T-helper 17 cell (primary cell): ENCODE data around the gene OR10G4. TPM values are rescaled to one million over a fixed set of nuclear protein-coding genes. Genes with fewer than 3 reads are reported as not detected.
"Not testable (repeated sequence)": the region's sequence is repeated elsewhere in the genome, so short reads cannot be mapped to it uniquely, and the experiment has no call there.

Source experiments
- ATAC-seq: fragments of 150-1000 bp; cut with Tn5 transposase; 2 replicates; pipeline ENCODE4 v1.10.0; 2021; ENCODE audit warnings: mild to moderate bottlenecking, moderate library complexity
- DNase-seq, 3 donors: peaks; one replicate each; pipeline versions ENCODE4 v3.0.0 to v3.0.0-alpha.2; 2020 to 2021
- H3K9me3 ChIP-seq: one replicate; pipeline ENCODE4 v1.7.0; 2013; ENCODE audit warnings: low read length, mild to moderate bottlenecking; ENCODE audit not compliant: control insufficient read depth, poor library complexity, severe bottlenecking
- H3K27ac Mint-ChIP-seq: one replicate; pipeline ENCODE4 v1.8.0; 2022; ENCODE audit warnings: mild to moderate bottlenecking, moderate library complexity, mixed read lengths
- H3K27me3 Mint-ChIP-seq: one replicate; pipeline ENCODE4 v1.8.0; 2022; ENCODE audit warnings: mixed read lengths
- H3K36me3 Mint-ChIP-seq: one replicate; pipeline ENCODE4 v1.8.0; 2022; ENCODE audit warnings: low read depth, mixed read lengths
- H3K4me1 Mint-ChIP-seq: one replicate; pipeline ENCODE4 v1.8.0; 2022; ENCODE audit warnings: mild to moderate bottlenecking, mixed read lengths
- H3K4me3 Mint-ChIP-seq: one replicate; pipeline ENCODE4 v1.8.0; 2022; ENCODE audit warnings: mild to moderate bottlenecking, moderate library complexity, mixed read lengths
- total RNA-seq, 4 donors: library from RNA in 2 of 4; stranded (reverse) in 2 of 4; gene quantifications; one replicate each; pipeline ENCODE4 v1.2.3 and lab custom pipeline; 2022 to 2026

Gene OR10G4
- total RNA-seq (not detected), total RNA-seq (lab: John Stamatoyannopoulos, UW) (0 reads per million in 2 donors)

- no peaks in the 10 kb centered on the region for H3K9me3 ChIP-seq
- Mint-ChIP-seq H3K27me3 (peaks cover 15% of the 10 kb centered on the region), H3K36me3 (no peaks in the 10 kb centered on the region), H3K27ac (no peak within 1 kb of the TSS), H3K4me3 (no peak within 1 kb of the TSS), H3K4me1 (no peaks in the 10 kb centered on the region)
- DNase-seq (no peak), ATAC-seq (no peak)
These were observed at the start of gene OR10G4 for GRCh38 chr11:124012697-124013096. Gene OR10G4, plus strand, starts transcription at chr11:124012997. Its CDS starts 2,578 bp downstream, at chr11:124015575.

- Mint-ChIP-seq H3K4me1 (no peaks in the 10 kb centered on the region), H3K27me3 (no peaks in the 10 kb centered on the region), H3K4me3 (no peak overlapping the region), H3K36me3 (no peaks in the 10 kb centered on the region), H3K27ac (no peak overlapping the region)
- DNase-seq (no peak), ATAC-seq (no peak)
- H3K9me3 ChIP-seq = no peaks in the 10 kb centered on the region
These were observed 39.0 kb upstream of the OR10G4 start for GRCh38 chr11:123973816-123974215.

- H3K27ac Mint-ChIP-seq = no peak overlapping the region
- H3K9me3 ChIP-seq = no peaks in the 10 kb centered on the region
These were observed 35.8 kb upstream of the OR10G4 start for GRCh38 chr11:123976770-123977560.

GRCh38 chr11:123977731-123978347 is 35.0 kb upstream of the OR10G4 start, which contains the start of gene OR10S1:
Gene OR10S1, minus strand, starts transcription at chr11:123977781. Its CDS starts 117 bp downstream, at chr11:123977664.
- ATAC-seq (no peak), DNase-seq (no peak)
- no peaks in the 10 kb centered on the region for H3K27me3 Mint-ChIP-seq
- no peaks in the 10 kb centered on the region for H3K9me3 ChIP-seq
- no peaks in the 10 kb centered on the region for H3K4me1 Mint-ChIP-seq
- H3K36me3 Mint-ChIP-seq = no peaks in the 10 kb centered on the region
- H3K4me3 Mint-ChIP-seq = no peak within 1 kb of the TSS
- H3K27ac Mint-ChIP-seq = no peak within 1 kb of the TSS

More at GRCh38 chr11:123976770-123977560, 35.8 kb upstream of the OR10G4 start:
- ATAC-seq = no peak
- H3K4me1 Mint-ChIP-seq = no peaks in the 10 kb centered on the region
- H3K36me3 Mint-ChIP-seq = no peaks in the 10 kb centered on the region
- H3K4me3 Mint-ChIP-seq = no peak overlapping the region
- DNase-seq = no peak
- H3K27me3 Mint-ChIP-seq = no peaks in the 10 kb centered on the region

- no peak overlapping the region for H3K27ac Mint-ChIP-seq
These were observed 33.5 kb upstream of the OR10G4 start for GRCh38 chr11:123979311-123979710.

GRCh38 chr11:123995119-123995518 is 17.7 kb upstream of the OR10G4 start, which contains the start of gene OR10G6:
Gene OR10G6, minus strand, starts transcription at chr11:123995161. Its CDS starts 0 bp downstream, at chr11:123995161.
- Mint-ChIP-seq H3K27me3 (peaks cover 5% of the 10 kb centered on the region), H3K4me1 (no peaks in the 10 kb centered on the region), H3K27ac (no peak within 1 kb of the TSS), H3K4me3 (no peak within 1 kb of the TSS), H3K36me3 (no peaks in the 10 kb centered on the region)
- ATAC-seq = no peak
- H3K9me3 ChIP-seq = no peaks in the 10 kb centered on the region
- DNase-seq = no peak

More at GRCh38 chr11:123979311-123979710, 33.5 kb upstream of the OR10G4 start:
- H3K9me3 ChIP-seq = no peaks in the 10 kb centered on the region
- DNase-seq = no peak
- no peaks in the 10 kb centered on the region for H3K4me1 Mint-ChIP-seq
- H3K4me3 Mint-ChIP-seq = no peak overlapping the region
- no peaks in the 10 kb centered on the region for H3K36me3 Mint-ChIP-seq
- ATAC-seq = no peak
- no peaks in the 10 kb centered on the region for H3K27me3 Mint-ChIP-seq

- not testable (repeated sequence) for H3K9me3 ChIP-seq, H3K27ac Mint-ChIP-seq, H3K27me3 Mint-ChIP-seq, H3K4me1 Mint-ChIP-seq, H3K4me3 Mint-ChIP-seq, H3K36me3 Mint-ChIP-seq, DNase-seq, ATAC-seq
These were observed 3.0 kb downstream of the OR10G4 start for GRCh38 chr11:124015837-124016236.

- H3K27me3 Mint-ChIP-seq = peaks cover 9% of the 10 kb centered on the region
These were observed 13.7 kb downstream of the OR10G4 start, which contains the start of gene OR10G8 for GRCh38 chr11:124026498-124026897. Gene OR10G8, plus strand, starts transcription at chr11:124026798. Its CDS starts 2,825 bp downstream, at chr11:124029623.

GRCh38 chr11:124036666-124037065 is 23.9 kb downstream of the OR10G4 start:
- Mint-ChIP-seq H3K27me3 (peaks cover 23% of the 10 kb centered on the region), H3K36me3 (no peaks in the 10 kb centered on the region), H3K4me3 (no peak overlapping the region), H3K4me1 (peaks cover 2% of the 10 kb centered on the region), H3K27ac (no peak overlapping the region)
- no peaks in the 10 kb centered on the region for H3K9me3 ChIP-seq
- ATAC-seq (no peak), DNase-seq (no peak)

More at GRCh38 chr11:124026498-124026897, 13.7 kb downstream of the OR10G4 start, which contains the start of gene OR10G8:
- no peaks in the 10 kb centered on the region for H3K9me3 ChIP-seq
- Mint-ChIP-seq H3K36me3 (no peaks in the 10 kb centered on the region), H3K27ac (no peak within 1 kb of the TSS), H3K4me1 (no peaks in the 10 kb centered on the region), H3K4me3 (no peak within 1 kb of the TSS)
- DNase-seq (no peak), ATAC-seq (no peak)

GRCh38 chr11:124039557-124039956 is 26.8 kb downstream of the OR10G4 start:
- Mint-ChIP-seq H3K27me3 (peaks cover 23% of the 10 kb centered on the region), H3K4me1 (peaks cover 2% of the 10 kb centered on the region), H3K4me3 (no peak overlapping the region), H3K36me3 (no peaks in the 10 kb centered on the region), H3K27ac (no peak overlapping the region)
- DNase-seq = no peak
- no peak for ATAC-seq
- H3K9me3 ChIP-seq = no peaks in the 10 kb centered on the region

- Mint-ChIP-seq H3K27me3 (peaks cover 20% of the 10 kb centered on the region), H3K27ac (no peak within 1 kb of the TSS), H3K4me1 (peaks cover 2% of the 10 kb centered on the region), H3K4me3 (no peak within 1 kb of the TSS), H3K36me3 (no peaks in the 10 kb centered on the region)
- no peak for DNase-seq
- no peaks in the 10 kb centered on the region for H3K9me3 ChIP-seq
- ATAC-seq = no peak
These were observed 28.5 kb downstream of the OR10G4 start, which contains the start of gene OR10G7 for GRCh38 chr11:124041254-124041653. Gene OR10G7, minus strand, starts transcription at chr11:124041325. Its CDS starts 2,324 bp downstream, at chr11:124039001.

GRCh38 chr11:124043420-124043819 is 30.6 kb downstream of the OR10G4 start:
- H3K27me3 Mint-ChIP-seq = peaks cover 30% of the 10 kb centered on the region
- ATAC-seq = no peak
- H3K4me3 Mint-ChIP-seq = no peak overlapping the region
- H3K9me3 ChIP-seq = no peaks in the 10 kb centered on the region
- no peak for DNase-seq
- peaks cover 2% of the 10 kb centered on the region for H3K4me1 Mint-ChIP-seq
- no peaks in the 10 kb centered on the region for H3K36me3 Mint-ChIP-seq
- no peak overlapping the region for H3K27ac Mint-ChIP-seq

- no peak for DNase-seq
- Mint-ChIP-seq H3K4me3 (no peak overlapping the region), H3K36me3 (no peaks in the 10 kb centered on the region), H3K4me1 (no peaks in the 10 kb centered on the region), H3K27ac (no peak overlapping the region), H3K27me3 (peaks cover 36% of the 10 kb centered on the region)
- no peak for ATAC-seq
- H3K9me3 ChIP-seq = no peaks in the 10 kb centered on the region
These were observed 38.0 kb downstream of the OR10G4 start for GRCh38 chr11:124050748-124051147.
